HG03457 (cell line): Measurements from ENCODE around the gene VEZF1.

ENCODE experiments used
- ATAC-seq: cut with Tn5 transposase; IDR thresholded peaks from one replicate; pipeline ENCODE4 v1.9.1; 2021; ENCODE audit warnings: moderate number of reproducible peaks; ENCODE audit not compliant: unreplicated experiment

VEZF1 gene

GRCh38 chr17:57999010-57999495 is 11.0 kb upstream of the VEZF1 start:
- no peak for ATAC-seq

- no peak for ATAC-seq
Measured at GRCh38 chr17:57997085-57997809, 9.2 kb upstream of the VEZF1 start.

GRCh38 chr17:57995076-57995956 is 7.3 kb upstream of the VEZF1 start:
- no peak for ATAC-seq

- no peak for ATAC-seq
Measured at GRCh38 chr17:57994436-57994835, 6.4 kb upstream of the VEZF1 start.

GRCh38 chr17:57993471-57994365 is 5.7 kb upstream of the VEZF1 start:
- no peak for ATAC-seq

GRCh38 chr17:57991537-57991936 is 3.5 kb upstream of the VEZF1 start:
- ATAC-seq: no peak

- no peak for ATAC-seq
Measured at GRCh38 chr17:57990037-57990436, 2.0 kb upstream of the VEZF1 start.

- ATAC-seq: peak; percentile 51
Measured at GRCh38 chr17:57988301-57989250, 522 bp upstream of the VEZF1 start.

GRCh38 chr17:57986841-57987580 is 1.0 kb downstream of the VEZF1 start:
- peak; percentile 1 for ATAC-seq

GRCh38 chr17:57985675-57985974 is 2.4 kb downstream of the VEZF1 start:
- ATAC-seq: no peak

GRCh38 chr17:57984936-57985674 is 2.9 kb downstream of the VEZF1 start:
- no peak for ATAC-seq

GRCh38 chr17:57984261-57984890 is 3.7 kb downstream of the VEZF1 start:
- no peak for ATAC-seq

GRCh38 chr17:57983446-57983845 is 4.6 kb downstream of the VEZF1 start:
- ATAC-seq: no peak

GRCh38 chr17:57982452-57983170 is 5.4 kb downstream of the VEZF1 start:
- ATAC-seq: no peak

GRCh38 chr17:57980522-57980921 is 7.5 kb downstream of the VEZF1 start:
- ATAC-seq: no peak

GRCh38 chr17:57979076-57979475 is 9.0 kb downstream of the VEZF1 start:
- no peak for ATAC-seq

GRCh38 chr17:57976594-57976993 is 11.5 kb downstream of the VEZF1 start:
- ATAC-seq: no peak

GRCh38 chr17:57975044-57975443 is 13.0 kb downstream of the VEZF1 start:
- no peak for ATAC-seq
